ENCODE results near the gene NXNL2. TPM values are rescaled to one million over a fixed set of nuclear protein-coding genes. Genes with fewer than 3 reads are reported as not detected.

The NXNL2 gene
- total RNA-seq, 4 donors from 2014 or later: 0.44 to 4.4 (median 1.1) TPM; not detected in 1

DNA sequence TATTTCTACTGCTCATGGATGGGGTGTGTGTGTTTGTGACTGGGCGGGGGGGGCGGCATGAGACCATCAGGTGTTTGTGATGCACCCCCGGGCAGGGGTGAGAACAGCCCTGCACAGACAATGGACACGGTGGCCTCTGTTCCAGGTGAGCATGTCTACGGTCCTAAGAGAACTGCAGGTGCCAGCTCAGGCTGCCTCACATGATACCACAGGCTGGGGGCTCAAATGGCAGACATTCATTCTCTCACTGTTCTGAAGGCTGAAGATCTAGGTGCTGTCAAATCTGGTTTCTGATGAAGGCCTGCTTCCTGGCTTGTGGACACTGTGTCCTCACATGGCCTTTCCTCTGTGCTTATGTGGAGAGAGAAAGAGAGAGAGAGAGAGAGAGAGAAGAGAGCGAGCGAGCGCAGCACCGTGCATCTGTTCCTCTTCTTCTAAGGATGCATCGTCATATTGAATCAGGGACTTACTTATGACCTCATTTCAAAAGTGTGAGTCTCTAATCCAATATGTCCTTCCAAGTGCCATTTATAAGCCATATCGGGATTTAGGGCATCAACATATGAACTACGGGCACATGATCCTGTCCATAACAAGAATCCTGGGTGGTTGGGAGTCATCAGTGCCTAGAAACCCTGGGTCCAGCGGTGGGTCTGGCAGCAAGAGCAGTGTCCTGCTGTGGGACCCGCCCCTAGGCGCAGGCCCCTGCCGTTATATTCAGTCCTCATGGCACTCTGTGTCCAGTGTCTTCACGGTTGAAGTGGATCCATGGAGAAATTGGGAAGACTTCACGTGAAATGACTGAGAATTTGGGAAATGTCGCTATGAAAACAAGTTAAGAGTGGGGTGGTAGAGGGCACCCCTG lies 42.5 kb downstream of the NXNL2 start:
- intact Hi-C loops (cut with DNase I; ENCODE audit: low total_unique reads): no loop called here
- 86 to 88% methylated on average over 19 of the region's 19 CpGs for WGBS, 2 donors
- no peak overlapping the region for H3K4me3 ChIP-seq (ENCODE audit: low read depth, poor library complexity, severe bottlenecking)
- TF ChIP-seq POLR2A (IDR thresholded peaks at IDR 0.05): no peak
- TF ChIP-seq, protein P1, sequence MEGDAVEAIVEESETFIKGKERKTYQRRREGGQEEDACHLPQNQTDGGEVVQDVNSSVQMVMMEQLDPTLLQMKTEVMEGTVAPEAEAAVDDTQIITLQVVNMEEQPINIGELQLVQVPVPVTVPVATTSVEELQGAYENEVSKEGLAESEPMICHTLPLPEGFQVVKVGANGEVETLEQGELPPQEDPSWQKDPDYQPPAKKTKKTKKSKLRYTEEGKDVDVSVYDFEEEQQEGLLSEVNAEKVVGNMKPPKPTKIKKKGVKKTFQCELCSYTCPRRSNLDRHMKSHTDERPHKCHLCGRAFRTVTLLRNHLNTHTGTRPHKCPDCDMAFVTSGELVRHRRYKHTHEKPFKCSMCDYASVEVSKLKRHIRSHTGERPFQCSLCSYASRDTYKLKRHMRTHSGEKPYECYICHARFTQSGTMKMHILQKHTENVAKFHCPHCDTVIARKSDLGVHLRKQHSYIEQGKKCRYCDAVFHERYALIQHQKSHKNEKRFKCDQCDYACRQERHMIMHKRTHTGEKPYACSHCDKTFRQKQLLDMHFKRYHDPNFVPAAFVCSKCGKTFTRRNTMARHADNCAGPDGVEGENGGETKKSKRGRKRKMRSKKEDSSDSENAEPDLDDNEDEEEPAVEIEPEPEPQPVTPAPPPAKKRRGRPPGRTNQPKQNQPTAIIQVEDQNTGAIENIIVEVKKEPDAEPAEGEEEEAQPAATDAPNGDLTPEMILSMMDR (IDR thresholded peaks at IDR 0.05): no peak
- no peak for DNase-seq (ENCODE audit: low spot score in 2 of 2)

DNA sequence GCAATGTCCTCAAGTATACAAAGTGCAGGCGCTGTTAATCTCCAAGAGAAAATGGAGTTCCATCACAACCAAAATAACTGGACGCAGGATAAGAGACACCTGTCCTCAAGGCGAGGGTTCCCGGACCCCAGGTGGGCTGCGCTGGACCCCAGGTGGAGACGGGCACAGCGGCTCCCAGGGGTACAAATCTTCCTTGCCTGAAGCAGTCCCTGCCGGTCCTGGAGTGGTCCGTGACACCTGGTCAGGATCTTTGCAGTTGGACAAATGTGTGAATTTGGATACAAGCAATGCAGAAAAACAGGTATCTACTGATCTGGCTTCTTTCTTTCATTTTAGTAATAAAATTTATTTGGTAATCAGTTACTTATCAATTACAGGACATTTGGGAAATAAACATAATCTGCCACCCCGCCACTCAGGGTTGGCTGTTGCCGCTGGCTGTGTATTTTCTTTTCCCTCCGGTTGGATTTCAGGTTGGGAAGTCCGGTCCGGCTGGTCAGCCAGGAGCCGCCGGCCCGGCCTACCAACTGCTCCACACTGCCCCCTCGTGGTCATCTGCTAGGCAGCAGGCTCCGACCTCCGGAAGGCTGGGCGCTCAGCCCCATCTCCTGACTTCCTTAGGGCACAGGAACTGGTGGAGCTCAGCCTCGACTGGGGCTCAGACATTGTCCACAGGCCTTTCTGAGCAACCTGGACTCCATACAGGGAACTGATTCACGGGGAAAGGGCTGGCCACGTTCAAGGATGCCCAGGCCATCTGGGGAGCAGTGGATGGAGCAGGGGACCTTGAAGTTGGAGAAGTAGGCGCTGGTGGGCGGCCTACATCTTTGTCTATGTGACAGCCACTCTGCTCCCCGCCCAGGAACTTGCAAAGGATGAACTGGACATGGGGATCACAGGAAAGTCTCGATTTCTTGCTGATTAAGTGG lies 43.4 kb downstream of the NXNL2 start:
- TF ChIP-seq, protein P1 (IDR thresholded peaks at IDR 0.05): peak in 1 of 3 donors; percentile 87
- no peak for TF ChIP-seq POLR2A (IDR thresholded peaks at IDR 0.05)
- WGBS, 2 donors: 47 to 49% methylated on average over 28 of the region's 28 CpGs
- intact Hi-C loops (cut with DNase I; ENCODE audit: low total_unique reads): no loop called here
- DNase-seq (ENCODE audit: low spot score in 2 of 2): peak; percentile 54 to 96
- H3K4me3 ChIP-seq (ENCODE audit: low read depth, poor library complexity, severe bottlenecking): no peak overlapping the region

DNA sequence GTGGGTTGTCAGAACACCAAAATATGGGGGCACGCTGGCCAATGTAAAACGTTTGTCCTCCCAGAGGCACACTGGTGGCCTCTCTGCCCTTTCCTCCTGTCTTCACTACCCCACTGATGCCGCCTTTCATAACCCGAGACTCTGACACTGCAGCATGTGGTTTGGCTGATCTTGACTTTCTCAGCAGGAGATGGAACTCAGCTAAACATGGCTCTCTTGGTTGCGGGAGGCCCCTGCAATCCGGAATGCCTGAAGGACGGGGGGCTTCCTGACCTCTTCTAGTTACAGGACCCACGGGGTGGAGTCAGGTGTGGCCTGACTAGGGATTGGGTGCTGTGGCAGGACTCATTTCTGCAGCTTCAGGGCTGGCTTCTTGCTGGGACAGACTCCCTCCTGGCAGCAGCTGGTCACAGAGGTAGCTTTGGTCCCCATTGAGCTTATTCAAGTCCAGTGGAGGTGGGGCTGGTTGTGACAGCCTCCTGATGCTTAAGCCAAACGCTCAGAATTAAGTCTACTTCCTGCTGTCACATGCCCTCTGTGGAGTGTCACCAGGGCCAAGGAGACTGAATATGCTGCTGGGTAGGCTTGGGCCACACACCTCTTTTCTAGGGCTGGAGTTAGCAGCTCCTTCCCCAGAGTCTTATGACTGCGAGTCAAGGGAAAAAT lies 44.2 kb downstream of the NXNL2 start:
- DNase-seq (ENCODE audit: low spot score in 2 of 2): no peak
- H3K4me3 ChIP-seq (ENCODE audit: low read depth, poor library complexity, severe bottlenecking): no peak overlapping the region
- TF ChIP-seq, protein P1 (IDR thresholded peaks at IDR 0.05): no peak
- no peak for TF ChIP-seq POLR2A (IDR thresholded peaks at IDR 0.05)
- intact Hi-C loops (cut with DNase I; ENCODE audit: low total_unique reads): no loop called here
- 76 to 83% methylated on average over 9 to 10 of the region's 10 CpGs for WGBS, 2 donors

DNA sequence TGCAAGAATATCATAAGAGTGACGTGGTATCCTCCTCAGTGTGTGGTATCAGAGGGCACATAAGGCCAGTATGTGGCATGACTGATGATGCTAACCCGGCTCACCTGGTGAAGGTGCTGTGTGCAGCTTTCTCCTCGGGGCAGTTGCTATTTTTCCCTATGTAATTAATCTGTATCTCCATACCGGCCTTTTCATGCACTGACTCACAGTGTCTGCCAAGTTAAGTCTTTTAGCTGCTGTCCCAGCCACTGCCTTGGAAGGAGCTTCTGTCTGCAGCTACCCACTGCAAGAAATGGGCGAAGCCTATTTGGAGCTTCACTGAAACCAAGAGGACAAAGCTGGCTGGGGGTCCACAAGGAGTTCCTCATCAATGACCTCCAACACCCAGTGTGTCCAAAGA lies 46.0 kb downstream of the NXNL2 start:
- 69 to 73% methylated on average over 5 of the region's 5 CpGs for WGBS, 2 donors
- no peak overlapping the region for H3K4me3 ChIP-seq (ENCODE audit: low read depth, poor library complexity, severe bottlenecking)
- intact Hi-C loops (cut with DNase I; ENCODE audit: low total_unique reads): no loop called here
- DNase-seq (ENCODE audit: low spot score in 2 of 2): no peak
- TF ChIP-seq POLR2A (IDR thresholded peaks at IDR 0.05): no peak
- TF ChIP-seq, protein P1 (IDR thresholded peaks at IDR 0.05): no peak

DNA sequence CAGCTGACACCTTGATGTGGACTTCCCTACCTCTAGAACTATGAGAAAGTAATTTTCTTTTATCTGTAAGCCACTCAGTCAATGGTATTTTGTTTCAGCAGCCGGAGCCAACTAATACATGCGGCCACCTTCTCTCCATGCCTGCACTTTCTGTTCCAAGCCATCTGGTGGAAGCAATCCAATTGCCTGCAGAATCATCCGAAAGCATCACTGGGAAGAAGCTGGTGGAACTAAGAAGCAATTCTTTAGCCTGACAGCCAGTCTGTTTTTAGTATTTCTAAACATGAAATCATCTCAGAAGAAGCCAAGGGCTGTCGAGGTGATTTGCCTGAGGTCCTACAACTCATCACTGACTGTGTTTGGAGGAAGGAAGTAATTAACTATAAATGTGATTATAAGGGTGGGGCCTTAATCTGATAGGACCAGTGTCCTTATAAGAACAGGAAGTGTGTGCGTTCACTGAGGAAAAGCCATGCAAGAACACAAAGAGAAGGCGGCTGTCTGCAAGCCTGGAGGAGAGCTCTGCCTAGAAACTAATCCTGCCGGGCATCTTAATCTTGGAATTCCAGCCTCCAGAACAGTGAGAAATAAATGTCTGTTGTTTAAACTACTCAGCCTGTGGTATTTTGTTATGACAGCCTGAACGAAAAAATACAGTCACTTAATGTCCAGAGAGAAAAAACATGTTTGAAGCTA lies 49.1 kb downstream of the NXNL2 start:
- H3K4me3 ChIP-seq (ENCODE audit: low read depth, poor library complexity, severe bottlenecking): no peak overlapping the region
- WGBS, 2 donors: 28 to 34% methylated on average over 8 of the region's 8 CpGs
- no peak for DNase-seq (ENCODE audit: low spot score in 2 of 2)
- intact Hi-C loops (cut with DNase I; ENCODE audit: low total_unique reads): no loop called here
- TF ChIP-seq POLR2A (IDR thresholded peaks at IDR 0.05): no peak
- TF ChIP-seq, protein P1 (IDR thresholded peaks at IDR 0.05): no peak
